Adipocyte (in vitro differentiated cells): ENCODE data around the gene SPRED1.

ENCODE experiments used
- DNase-seq: peaks from one replicate; pipeline ENCODE4 v3.0.0-alpha.2; 2015; ENCODE audit warnings: low read depth
- H3K27me3 ChIP-seq: replicated peaks from 2 replicates; pipeline ENCODE4 v1.7.0; 2013; ENCODE audit warnings: mild to moderate bottlenecking, low read length, moderate library complexity; ENCODE audit not compliant: control insufficient read depth, insufficient read depth
- H3K36me3 ChIP-seq: 2 replicates; pipeline ENCODE4 v1.7.0; 2013; ENCODE audit warnings: low read length, mild to moderate bottlenecking, moderate library complexity; ENCODE audit not compliant: control insufficient read depth, insufficient read depth, severe bottlenecking
- H3K4me1 ChIP-seq: 2 replicates; pipeline ENCODE4 v1.7.0; 2013; ENCODE audit warnings: mild to moderate bottlenecking, low read length, moderate library complexity; ENCODE audit not compliant: control insufficient read depth, insufficient read depth
- H3K4me3 ChIP-seq: 2 replicates; pipeline ENCODE4 v1.7.0; 2013; ENCODE audit warnings: mild to moderate bottlenecking, low read length, moderate library complexity
- H3K9ac ChIP-seq: 2 replicates; pipeline ENCODE4 v1.7.0; 2013; ENCODE audit warnings: mild to moderate bottlenecking, low read length, moderate library complexity
- H3K9me3 ChIP-seq: 2 replicates; pipeline ENCODE4 v1.7.0; 2013; ENCODE audit warnings: mild to moderate bottlenecking, low read length, moderate library complexity; ENCODE audit not compliant: control insufficient read depth

Gene SPRED1

GRCh38 chr15:38320181-38320580, 67.5 kb downstream of the SPRED1 start:
- H3K9ac ChIP-seq: no peak overlapping the region
- peaks cover 14% of the 10 kb centered on the region for H3K36me3 ChIP-seq

GRCh38 chr15:38320866-38321265, 68.2 kb downstream of the SPRED1 start:
- Histone ChIP-seq H3K9me3 (no peaks in the 10 kb centered on the region), H3K27me3 (no peaks in the 10 kb centered on the region), H3K4me1 (peaks cover 40% of the 10 kb centered on the region), H3K4me3 (no peak overlapping the region), H3K36me3 (peaks cover 20% of the 10 kb centered on the region), H3K9ac (no peak overlapping the region)
- no peak for DNase-seq

More at GRCh38 chr15:38320181-38320580, 67.5 kb downstream of the SPRED1 start:
- H3K27me3 ChIP-seq: no peaks in the 10 kb centered on the region
- DNase-seq: no peak
- H3K9me3 ChIP-seq: no peaks in the 10 kb centered on the region
- peaks cover 43% of the 10 kb centered on the region for H3K4me1 ChIP-seq
- H3K4me3 ChIP-seq: no peak overlapping the region

- no peak for DNase-seq
- Histone ChIP-seq H3K9ac (no peak overlapping the region), H3K4me1 (peaks cover 19% of the 10 kb centered on the region), H3K4me3 (no peak overlapping the region), H3K9me3 (no peaks in the 10 kb centered on the region), H3K36me3 (peaks cover 42% of the 10 kb centered on the region), H3K27me3 (no peaks in the 10 kb centered on the region)
These were observed 71.3 kb downstream of the SPRED1 start for GRCh38 chr15:38323895-38324294.

GRCh38 chr15:38324939-38325647, 72.5 kb downstream of the SPRED1 start:
- Histone ChIP-seq H3K9me3 (no peaks in the 10 kb centered on the region), H3K36me3 (peaks cover 42% of the 10 kb centered on the region)
- no peak for DNase-seq

GRCh38 chr15:38325648-38325990, 73.0 kb downstream of the SPRED1 start:
- H3K9ac ChIP-seq: no peak overlapping the region
- peaks cover 12% of the 10 kb centered on the region for H3K4me1 ChIP-seq
- peaks cover 42% of the 10 kb centered on the region for H3K36me3 ChIP-seq
- peak; percentile 37 for DNase-seq
- H3K4me3 ChIP-seq: no peak overlapping the region
- H3K9me3 ChIP-seq: no peaks in the 10 kb centered on the region
- no peaks in the 10 kb centered on the region for H3K27me3 ChIP-seq

More at GRCh38 chr15:38324939-38325647, 72.5 kb downstream of the SPRED1 start:
- Histone ChIP-seq H3K4me1 (peaks cover 18% of the 10 kb centered on the region), H3K4me3 (no peak overlapping the region), H3K9ac (no peak overlapping the region), H3K27me3 (no peaks in the 10 kb centered on the region)

GRCh38 chr15:38332711-38333110, 80.1 kb downstream of the SPRED1 start:
- no peaks in the 10 kb centered on the region for H3K27me3 ChIP-seq
- no peak overlapping the region for H3K4me3 ChIP-seq
- DNase-seq: no peak
- no peak overlapping the region for H3K9ac ChIP-seq
- H3K36me3 ChIP-seq: peaks cover 24% of the 10 kb centered on the region
- no peaks in the 10 kb centered on the region for H3K4me1 ChIP-seq
- no peaks in the 10 kb centered on the region for H3K9me3 ChIP-seq

- H3K9me3 ChIP-seq: no peaks in the 10 kb centered on the region
- no peak overlapping the region for H3K4me3 ChIP-seq
- no peaks in the 10 kb centered on the region for H3K27me3 ChIP-seq
- peaks cover 5% of the 10 kb centered on the region for H3K4me1 ChIP-seq
- no peak for DNase-seq
- no peak overlapping the region for H3K9ac ChIP-seq
- H3K36me3 ChIP-seq: peaks cover 29% of the 10 kb centered on the region
These were observed 82.5 kb downstream of the SPRED1 start for GRCh38 chr15:38335116-38335515.

- DNase-seq: no peak
- H3K4me3 ChIP-seq: no peak overlapping the region
- H3K36me3 ChIP-seq: peaks cover 28% of the 10 kb centered on the region
- no peaks in the 10 kb centered on the region for H3K9me3 ChIP-seq
- no peaks in the 10 kb centered on the region for H3K27me3 ChIP-seq
- H3K4me1 ChIP-seq: peaks cover 4% of the 10 kb centered on the region
- H3K9ac ChIP-seq: no peak overlapping the region
These were observed 91.7 kb downstream of the SPRED1 start for GRCh38 chr15:38344351-38344750.

- no peaks in the 10 kb centered on the region for H3K9me3 ChIP-seq
- H3K4me3 ChIP-seq: no peak overlapping the region
- no peaks in the 10 kb centered on the region for H3K27me3 ChIP-seq
- H3K9ac ChIP-seq: no peak overlapping the region
- H3K4me1 ChIP-seq: peaks cover 8% of the 10 kb centered on the region
- peaks cover 47% of the 10 kb centered on the region for H3K36me3 ChIP-seq
- DNase-seq: no peak
These were observed 96.6 kb downstream of the SPRED1 start for GRCh38 chr15:38349251-38349650.

- H3K4me1 ChIP-seq: peaks cover 7% of the 10 kb centered on the region
- H3K36me3 ChIP-seq: peaks cover 39% of the 10 kb centered on the region
- DNase-seq: no peak
- no peak overlapping the region for H3K9ac ChIP-seq
- no peaks in the 10 kb centered on the region for H3K9me3 ChIP-seq
- no peaks in the 10 kb centered on the region for H3K27me3 ChIP-seq
- no peak overlapping the region for H3K4me3 ChIP-seq
These were observed 98.8 kb downstream of the SPRED1 start for GRCh38 chr15:38351466-38351865.

GRCh38 chr15:38354315-38354929, 101.8 kb downstream of the SPRED1 start:
- peaks cover 37% of the 10 kb centered on the region for H3K36me3 ChIP-seq
- peaks cover 7% of the 10 kb centered on the region for H3K4me1 ChIP-seq
- peak; percentile 84 for DNase-seq
- no peaks in the 10 kb centered on the region for H3K27me3 ChIP-seq
- H3K4me3 ChIP-seq: no peak overlapping the region
- H3K9ac ChIP-seq: no peak overlapping the region
- no peaks in the 10 kb centered on the region for H3K9me3 ChIP-seq
